Small intestine (tissue), 7 donors: ENCODE results near the gene AAMDC. TPM values are rescaled to one million over a fixed set of nuclear protein-coding genes. Genes with fewer than 3 reads are reported as not detected.
"Not testable (repeated sequence)": the region's sequence is repeated elsewhere in the genome, so short reads cannot be mapped to it uniquely, and the experiment has no call there.

Source experiments
- DNase-seq, 2 donors: peaks; one replicate each; pipeline versions ENCODE4 v3.0.0 to v3.0.0-alpha.2; 2013
- FAIRE-seq: peaks from 2 replicates; lab custom pipeline; 2012; peaks lifted over from hg19 to GRCh38; lab: Jason Lieb, UNC
- H3K27ac ChIP-seq, 3 donors: one replicate each; pipeline ENCODE4 v1.5.1; 2013; ENCODE audit warnings: low read length in 2 of 3, mild to moderate bottlenecking in 2 of 3, control low read depth in 1 of 3, inconsistent platforms in 1 of 3, low read depth in 1 of 3, moderate library complexity in 1 of 3
- H3K27me3 ChIP-seq, 3 donors: one replicate each; pipeline ENCODE4 v1.6.1; 2013; ENCODE audit warnings: low read length in 3 of 3, inconsistent platforms in 1 of 3; ENCODE audit not compliant: control insufficient read depth in 3 of 3, insufficient read depth in 3 of 3
- H3K36me3 ChIP-seq, 3 donors: one replicate each; pipeline ENCODE4 v1.6.1; 2013; ENCODE audit warnings: low read length in 3 of 3, inconsistent platforms in 1 of 3, low read depth in 1 of 3, mild to moderate bottlenecking in 1 of 3, moderate library complexity in 1 of 3; ENCODE audit not compliant: control insufficient read depth in 3 of 3, insufficient read depth in 2 of 3
- H3K4me1 ChIP-seq, 3 donors: one replicate each; pipeline ENCODE4 v1.6.1; 2013; ENCODE audit warnings: low read length in 2 of 3, inconsistent platforms in 1 of 3, low read depth in 1 of 3, mild to moderate bottlenecking in 1 of 3, moderate library complexity in 1 of 3; ENCODE audit not compliant: control insufficient read depth in 3 of 3, insufficient read depth in 2 of 3
- H3K4me3 ChIP-seq, 3 donors: one replicate each; pipeline ENCODE4 v1.5.1; 2013; ENCODE audit warnings: low read length in 3 of 3, control low read depth in 1 of 3, inconsistent platforms in 1 of 3, low read depth in 1 of 3, mild to moderate bottlenecking in 1 of 3, moderate library complexity in 1 of 3
- H3K9me3 ChIP-seq, 2 donors: one replicate each; pipeline ENCODE4 v1.6.1; 2013; ENCODE audit warnings: low read depth in 1 of 2, low read length in 1 of 2; ENCODE audit not compliant: control insufficient read depth in 2 of 2, insufficient read depth in 1 of 2
- WGBS, 3 donors: extraction: QIAGEN DNeasy Blood & Tissue Kit; methylation state at CpG; one replicate each; pipeline ENCODE4 v1.1.7; 2013; 5-methylcytosine and 5-hydroxymethylcytosine counted together
- polyA plus RNA-seq, 4 donors: library from polyadenylated mRNA; stranded (reverse) in 3 of 4; unstranded in 1 of 4; fragments of 200-250 nt in 3 of 4; fragments of 120-200 nt in 1 of 4; gene quantifications; one replicate each; pipeline versions ENCODE4 v1.2.1 to v1.2.3, GENCODE V29; 2013
- donor health status: healthy with polysubstance abuse.
- donor health status: control.
- donor health status: control.
- donor health status: Bipolar disorder and iron deficiency.
- donor health status: healthy.

Gene AAMDC
- polyA plus RNA-seq, 4 donors = 29.5 to 106 (median 63.8) TPM

- not testable (repeated sequence) for H3K4me3 ChIP-seq, H3K4me1 ChIP-seq, FAIRE-seq, H3K27me3 ChIP-seq, DNase-seq, H3K27ac ChIP-seq
- 92 to 95% (median 95%) methylated on average over 10 of the region's 10 CpGs for WGBS, 3 donors
- Histone ChIP-seq H3K9me3 (peaks cover 2 to 24% of the 10 kb centered on the region in 2 donors), H3K36me3 (peaks cover 0 to 38% (median 10%) of the 10 kb centered on the region in 3 donors)
Observed at GRCh38 chr11:77857906-77858457, 37.0 kb downstream of the AAMDC start.

GRCh38 chr11:77861444-77861843, 40.5 kb downstream of the AAMDC start:
- H3K36me3 ChIP-seq = peaks cover 0 to 20% (median 2%) of the 10 kb centered on the region in 3 donors
- DNase-seq, H3K27me3 ChIP-seq, FAIRE-seq, H3K4me1 ChIP-seq, H3K27ac ChIP-seq, H3K9me3 ChIP-seq, H3K4me3 ChIP-seq: not testable (repeated sequence)
- WGBS, 3 donors = 90 to 94% (median 91%) methylated on average over 10 of the region's 10 CpGs

GRCh38 chr11:77865805-77866204, 44.9 kb downstream of the AAMDC start:
- 86 to 100% (median 90%) methylated on average over 1 of the region's 1 CpG for WGBS, 3 donors
- no peak overlapping the region for H3K27ac ChIP-seq
- no peaks in the 10 kb centered on the region for H3K9me3 ChIP-seq
- no peaks in the 10 kb centered on the region for H3K27me3 ChIP-seq
- H3K36me3 ChIP-seq = peaks cover 0 to 13% (median 4%) of the 10 kb centered on the region in 3 donors
- H3K4me1 ChIP-seq = no peaks in the 10 kb centered on the region
- no peak overlapping the region for H3K4me3 ChIP-seq
- FAIRE-seq (no peak), DNase-seq (no peak)

GRCh38 chr11:77866336-77866735, 45.4 kb downstream of the AAMDC start:
- no peaks in the 10 kb centered on the region for H3K9me3 ChIP-seq
- no peak overlapping the region for H3K4me3 ChIP-seq
- FAIRE-seq (no peak), DNase-seq (no peak)
- no peaks in the 10 kb centered on the region for H3K27me3 ChIP-seq
- H3K36me3 ChIP-seq = peaks cover 0 to 13% (median 4%) of the 10 kb centered on the region in 3 donors
- no peaks in the 10 kb centered on the region for H3K4me1 ChIP-seq
- H3K27ac ChIP-seq = no peak overlapping the region
- 76 to 93% (median 84%) methylated on average over 1 of the region's 1 CpG for WGBS, 3 donors

- H3K27ac ChIP-seq = no peak overlapping the region
- H3K9me3 ChIP-seq = no peaks in the 10 kb centered on the region
- WGBS, 3 donors = 95 to 98% (median 97%) methylated on average over 4 of the region's 4 CpGs
- H3K36me3 ChIP-seq = peaks cover 0 to 12% (median 4%) of the 10 kb centered on the region in 3 donors
- H3K27me3 ChIP-seq = no peaks in the 10 kb centered on the region
- DNase-seq (no peak), FAIRE-seq (no peak)
- no peaks in the 10 kb centered on the region for H3K4me1 ChIP-seq
- H3K4me3 ChIP-seq = no peak overlapping the region
Observed at GRCh38 chr11:77868744-77869143, 47.8 kb downstream of the AAMDC start.

GRCh38 chr11:77871855-77872254, 50.9 kb downstream of the AAMDC start:
- FAIRE-seq = no peak
- no peak overlapping the region for H3K27ac ChIP-seq
- no peaks in the 10 kb centered on the region for H3K4me1 ChIP-seq
- WGBS, 3 donors = 97 to 98% (median 98%) methylated on average over 3 of the region's 3 CpGs
- H3K27me3 ChIP-seq = no peaks in the 10 kb centered on the region
- DNase-seq = no peak
- peaks cover 1 to 16% (median 2%) of the 10 kb centered on the region in 3 donors for H3K36me3 ChIP-seq
- no peak overlapping the region for H3K4me3 ChIP-seq
- no peaks in the 10 kb centered on the region for H3K9me3 ChIP-seq

GRCh38 chr11:77873345-77873744, 52.4 kb downstream of the AAMDC start:
- 85 to 100% (median 91%) methylated on average over 1 of the region's 1 CpG for WGBS, 3 donors
- no peak for FAIRE-seq

GRCh38 chr11:77874206-77874605, 53.3 kb downstream of the AAMDC start:
- no peak for FAIRE-seq
- H3K27me3 ChIP-seq = no peaks in the 10 kb centered on the region
- H3K9me3 ChIP-seq = no peaks in the 10 kb centered on the region
- no peak overlapping the region for H3K27ac ChIP-seq
- 92 to 100% (median 98%) methylated on average over 3 of the region's 3 CpGs for WGBS, 3 donors
- no peak for DNase-seq
- no peak overlapping the region for H3K4me3 ChIP-seq
- H3K36me3 ChIP-seq = peaks cover 6 to 21% (median 10%) of the 10 kb centered on the region in 3 donors
- H3K4me1 ChIP-seq = no peaks in the 10 kb centered on the region

More at GRCh38 chr11:77873345-77873744, 52.4 kb downstream of the AAMDC start:
- Histone ChIP-seq H3K36me3 (peaks cover 2 to 16% (median 3%) of the 10 kb centered on the region in 3 donors), H3K9me3 (no peaks in the 10 kb centered on the region), H3K27me3 (no peaks in the 10 kb centered on the region), H3K27ac (no peak overlapping the region), H3K4me1 (no peaks in the 10 kb centered on the region), H3K4me3 (no peak overlapping the region)
- no peak for DNase-seq

GRCh38 chr11:77876045-77876444, 55.1 kb downstream of the AAMDC start:
- Histone ChIP-seq H3K27me3 (no peaks in the 10 kb centered on the region), H3K9me3 (no peaks in the 10 kb centered on the region), H3K4me1 (no peaks in the 10 kb centered on the region), H3K27ac (no peak overlapping the region), H3K4me3 (no peak overlapping the region), H3K36me3 (peaks cover 10 to 27% (median 10%) of the 10 kb centered on the region in 3 donors)
- WGBS, 3 donors = 80 to 93% (median 81%) methylated on average over 3 of the region's 3 CpGs
- no peak for FAIRE-seq
- DNase-seq = no peak
